Activated naive CD4-positive, alpha-beta T cell treated with anti-CD3 and anti-CD28 coated beads, Interleukin-2, amount 10 ng/mL, durations not matched to agents 7 days and 5 days (primary cell): ENCODE results near the gene INTS14.
A peak's percentile ranks its signal among the peaks of the same experiment; 100 is the strongest.

Experiments used
- CTCF ChIA-PET: fragments of 350-600 bp; sonication (Branson Sonifier 250); formaldehyde crosslinking; loops from one replicate; lab custom pipeline; 2021; ENCODE audit warnings: antibody characterized with exemption; lab: Charles Lee
- DNase-seq: peaks from one replicate; pipeline ENCODE4 v3.0.0-alpha.2; 2020
- H3K27ac Mint-ChIP-seq: one replicate; pipeline ENCODE4 v1.8.0; 2021; ENCODE audit warnings: mild to moderate bottlenecking, moderate library complexity, mixed read lengths
- H3K27me3 Mint-ChIP-seq: one replicate; pipeline ENCODE4 v1.8.0; 2021; ENCODE audit warnings: mild to moderate bottlenecking, mixed read lengths
- H3K36me3 Mint-ChIP-seq: one replicate; pipeline ENCODE4 v1.8.0; 2021; ENCODE audit warnings: mixed read lengths
- H3K4me1 Mint-ChIP-seq: one replicate; pipeline ENCODE4 v1.8.0; 2021; ENCODE audit warnings: mixed read lengths
- H3K4me3 Mint-ChIP-seq: one replicate; pipeline ENCODE4 v1.8.0; 2021; ENCODE audit warnings: mild to moderate bottlenecking, moderate library complexity, mixed read lengths
- H3K9me3 Mint-ChIP-seq: one replicate; pipeline ENCODE4 v1.8.0; 2021; ENCODE audit warnings: mixed read lengths

The INTS14 gene

DNA sequence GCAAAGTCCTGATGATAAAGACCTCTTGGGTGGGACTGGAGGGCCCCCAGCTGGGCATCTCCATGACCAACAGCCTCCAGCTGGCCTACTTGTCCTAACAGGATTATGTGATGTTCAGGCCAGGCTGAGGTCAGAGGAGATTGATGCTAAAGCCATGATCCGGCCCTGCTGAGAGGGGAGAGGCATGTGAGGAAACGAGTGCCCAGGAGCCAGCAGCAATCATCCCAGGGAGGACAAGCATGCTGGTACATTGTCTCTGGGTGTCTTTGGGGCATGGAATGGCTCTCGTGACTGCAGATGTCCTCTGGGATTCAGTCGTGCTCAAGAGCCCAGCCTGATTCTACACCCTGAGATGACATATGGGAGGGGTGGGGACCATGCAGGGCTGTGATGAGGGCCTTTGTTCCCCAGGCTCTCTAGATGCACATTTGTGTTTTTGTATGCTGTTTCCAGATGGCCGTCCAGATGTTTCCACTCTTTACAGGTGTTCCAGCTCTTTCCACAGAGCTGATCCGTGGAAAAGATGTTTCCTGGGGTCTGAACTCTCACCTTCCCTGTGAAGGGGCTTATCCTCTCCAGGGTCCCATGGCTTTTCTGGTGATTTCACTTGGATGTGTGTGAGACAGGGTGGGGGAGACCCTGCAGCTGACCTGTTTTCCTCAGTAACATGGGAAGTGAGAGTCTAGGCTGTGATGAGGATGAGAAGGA, 31.0 kb upstream of the INTS14 start:
- Mint-ChIP-seq H3K4me1 (peaks cover 9% of the 10 kb centered on the region), H3K27me3 (peaks cover 6% of the 10 kb centered on the region), H3K9me3 (no peaks in the 10 kb centered on the region), H3K4me3 (no peak overlapping the region), H3K27ac (no peak overlapping the region), H3K36me3 (no peaks in the 10 kb centered on the region)
- DNase-seq = no peak
- CTCF ChIA-PET = interaction anchor here (1.0 to 8.8 kb wide), 3 partner anchors 194 to 216 kb away, joined by 4 to 82 read pairs (median 5); no protein-coding TSS in a partner anchor

DNA sequence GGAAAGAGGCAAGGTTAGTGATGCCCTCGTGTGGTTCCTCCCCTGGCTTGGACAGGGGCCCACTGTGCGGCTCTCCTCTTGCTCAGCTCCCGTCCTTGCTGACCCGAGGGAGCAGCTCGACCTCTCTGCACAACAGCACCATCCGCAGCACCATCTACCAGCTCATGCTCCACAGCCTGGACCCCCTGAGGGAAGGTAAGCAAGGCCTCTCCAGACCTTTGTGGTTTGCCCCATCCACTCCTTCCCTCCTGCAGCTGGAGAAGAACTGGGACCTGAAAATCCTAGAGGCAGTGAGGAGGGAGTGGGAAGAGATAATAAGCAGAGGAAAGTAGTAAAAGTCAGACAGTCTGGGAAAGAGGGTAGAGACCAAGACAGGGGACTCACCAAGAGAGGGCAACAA, 28.6 kb upstream of the INTS14 start:
- Mint-ChIP-seq H3K4me3 (no peak overlapping the region), H3K4me1 (peaks cover 9% of the 10 kb centered on the region), H3K27ac (no peak overlapping the region), H3K9me3 (no peaks in the 10 kb centered on the region), H3K36me3 (no peaks in the 10 kb centered on the region), H3K27me3 (peaks cover 6% of the 10 kb centered on the region)
- no peak for DNase-seq
- CTCF ChIA-PET = interaction anchor here (0.7 to 8.8 kb wide), 14 partner anchors 10 to 553 kb away, joined by 3 to 82 read pairs (median 4); no protein-coding TSS in a partner anchor

DNA sequence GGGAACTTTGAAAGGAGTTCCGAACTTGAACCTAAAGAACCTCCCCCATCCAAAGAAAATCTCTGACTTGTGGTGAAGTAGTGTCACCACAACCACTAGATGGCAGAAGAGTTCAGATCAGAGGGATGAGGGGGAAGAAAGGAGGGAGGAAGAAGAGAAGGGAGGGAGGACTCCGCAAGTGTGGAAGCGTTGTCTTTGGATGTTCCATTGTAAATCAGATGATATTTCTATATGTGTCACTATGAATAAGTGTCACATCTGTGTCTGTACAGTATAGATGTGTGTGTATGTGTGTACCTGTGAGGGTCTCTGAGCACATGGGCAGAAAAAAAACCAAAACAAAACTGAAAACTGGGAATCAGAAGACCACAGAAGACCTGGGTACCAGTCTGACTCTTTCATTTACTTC, 27.8 kb upstream of the INTS14 start:
- H3K27me3 Mint-ChIP-seq = peaks cover 6% of the 10 kb centered on the region
- H3K36me3 Mint-ChIP-seq = no peaks in the 10 kb centered on the region
- no peak overlapping the region for H3K27ac Mint-ChIP-seq
- H3K4me1 Mint-ChIP-seq = peaks cover 9% of the 10 kb centered on the region
- H3K9me3 Mint-ChIP-seq = no peaks in the 10 kb centered on the region
- no peak overlapping the region for H3K4me3 Mint-ChIP-seq
- DNase-seq = peak; percentile 52
- CTCF ChIA-PET = interaction anchor here (0.6 to 8.8 kb wide), 17 partner anchors 10 to 683 kb away, joined by 3 to 82 read pairs (median 4); no protein-coding TSS in a partner anchor

DNA sequence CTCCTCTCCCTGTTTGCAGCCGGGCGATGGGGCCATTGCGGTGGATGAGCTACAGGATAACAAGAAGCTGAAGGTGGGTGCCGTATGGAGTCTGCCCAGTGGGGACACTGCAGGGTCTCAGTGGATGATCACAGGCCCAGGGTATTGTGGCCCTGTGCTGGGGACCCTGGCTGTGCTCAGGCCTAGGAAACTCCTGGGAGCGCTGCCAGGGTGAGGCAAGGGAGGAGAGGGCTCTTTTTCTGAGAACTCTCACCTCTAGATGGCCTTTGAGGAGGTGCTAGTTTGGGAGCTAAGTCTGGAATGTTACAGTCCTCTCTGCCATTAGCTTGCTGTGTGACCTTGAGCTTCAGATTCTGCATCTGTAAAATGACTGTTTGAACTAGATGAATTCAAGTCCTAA, 27.2 kb upstream of the INTS14 start:
- no peak for DNase-seq
- H3K4me3 Mint-ChIP-seq = no peak overlapping the region
- H3K27ac Mint-ChIP-seq = no peak overlapping the region
- peaks cover 6% of the 10 kb centered on the region for H3K27me3 Mint-ChIP-seq
- H3K9me3 Mint-ChIP-seq = no peaks in the 10 kb centered on the region
- H3K36me3 Mint-ChIP-seq = no peaks in the 10 kb centered on the region
- peaks cover 9% of the 10 kb centered on the region for H3K4me1 Mint-ChIP-seq
- CTCF ChIA-PET = interaction anchor here (0.6 to 8.8 kb wide), 13 partner anchors 20 to 684 kb away, joined by 3 to 82 read pairs (median 4); no protein-coding TSS in a partner anchor

DNA sequence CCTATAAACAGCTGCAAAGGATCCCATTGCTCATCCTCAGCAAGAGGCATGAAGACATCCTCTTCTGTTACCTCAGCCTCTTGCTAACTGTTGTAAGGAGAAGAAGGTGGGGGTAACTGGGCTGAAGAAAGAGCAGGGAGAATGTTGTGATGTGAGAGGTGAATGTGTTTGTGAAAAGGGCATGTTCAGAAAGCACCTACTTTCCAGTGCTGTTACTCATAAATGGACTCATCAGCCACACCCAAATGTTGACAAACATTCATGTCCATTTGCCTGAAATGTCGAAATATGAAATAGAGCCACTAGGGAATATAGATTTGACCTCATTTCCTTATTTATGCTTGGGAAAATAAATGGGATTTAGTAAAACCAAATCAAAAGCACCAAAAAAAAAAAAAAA, 23.4 kb upstream of the INTS14 start:
- no peak for DNase-seq
- H3K4me3 Mint-ChIP-seq = no peak overlapping the region
- no peaks in the 10 kb centered on the region for H3K9me3 Mint-ChIP-seq
- H3K27me3 Mint-ChIP-seq = peaks cover 6% of the 10 kb centered on the region
- peaks cover 21% of the 10 kb centered on the region for H3K4me1 Mint-ChIP-seq
- CTCF ChIA-PET = no interaction called here
- H3K27ac Mint-ChIP-seq = no peak overlapping the region
- no peaks in the 10 kb centered on the region for H3K36me3 Mint-ChIP-seq

DNA sequence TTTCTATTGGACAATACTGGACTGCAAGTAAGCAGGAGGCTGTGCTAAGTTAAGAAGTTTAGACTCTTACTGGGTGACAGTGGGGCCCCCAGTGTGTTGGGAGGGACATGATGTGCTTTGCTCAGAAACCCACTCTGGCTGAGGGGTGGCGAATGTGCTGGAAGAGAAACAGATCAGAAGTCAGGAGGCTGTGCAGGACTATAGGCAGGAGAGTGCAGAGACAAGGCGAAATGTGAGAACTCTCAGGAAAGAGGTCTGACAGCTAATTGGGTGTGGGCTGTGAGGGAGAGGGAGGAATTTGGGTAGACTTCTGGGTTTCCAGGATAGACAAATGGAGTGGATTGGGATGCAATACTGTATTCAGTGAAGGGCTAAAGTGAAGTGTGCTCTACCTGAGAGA, 22.8 kb upstream of the INTS14 start:
- H3K36me3 Mint-ChIP-seq = no peaks in the 10 kb centered on the region
- CTCF ChIA-PET = no interaction called here
- H3K9me3 Mint-ChIP-seq = no peaks in the 10 kb centered on the region
- no peak overlapping the region for H3K27ac Mint-ChIP-seq
- H3K4me1 Mint-ChIP-seq = peaks cover 18% of the 10 kb centered on the region
- no peak overlapping the region for H3K4me3 Mint-ChIP-seq
- no peak for DNase-seq
- H3K27me3 Mint-ChIP-seq = peaks cover 6% of the 10 kb centered on the region

DNA sequence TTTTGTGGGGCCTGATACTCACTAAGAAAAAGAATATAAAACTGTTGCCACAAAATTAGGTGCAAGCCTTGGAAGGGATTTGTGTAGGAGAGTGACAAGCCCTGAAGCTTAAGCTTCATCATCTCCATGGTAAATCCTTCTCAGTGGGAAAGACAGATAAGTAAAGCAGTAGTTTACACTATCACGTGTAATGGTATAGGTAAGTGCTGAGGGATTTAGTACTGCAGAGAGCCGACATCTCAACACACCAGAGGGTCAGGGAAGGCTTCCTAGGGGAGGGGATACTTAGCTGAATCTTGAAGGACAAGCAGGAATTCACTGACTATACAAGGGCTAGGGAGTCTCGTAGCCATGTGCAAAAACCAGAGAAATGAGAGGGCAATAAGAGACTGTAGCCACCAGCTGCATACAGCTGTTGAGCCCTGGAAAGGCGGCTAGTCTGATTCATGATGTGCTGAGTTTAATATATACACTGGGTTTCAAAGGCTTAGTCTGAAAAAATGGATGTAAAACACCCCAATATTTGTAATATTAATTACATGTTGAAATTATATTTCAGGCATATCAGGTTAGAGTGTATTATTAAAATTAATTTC, 21.9 kb upstream of the INTS14 start:
- H3K4me3 Mint-ChIP-seq = no peak overlapping the region
- H3K4me1 Mint-ChIP-seq = peaks cover 12% of the 10 kb centered on the region
- peaks cover 5% of the 10 kb centered on the region for H3K27me3 Mint-ChIP-seq
- H3K36me3 Mint-ChIP-seq = no peaks in the 10 kb centered on the region
- no peak overlapping the region for H3K27ac Mint-ChIP-seq
- no peaks in the 10 kb centered on the region for H3K9me3 Mint-ChIP-seq
- DNase-seq = no peak
- CTCF ChIA-PET = interaction anchor here (1.9 kb wide), 1 partner anchor 21 kb away, joined by 5 read pairs; the partner anchor contains the start of gene INTS14

DNA sequence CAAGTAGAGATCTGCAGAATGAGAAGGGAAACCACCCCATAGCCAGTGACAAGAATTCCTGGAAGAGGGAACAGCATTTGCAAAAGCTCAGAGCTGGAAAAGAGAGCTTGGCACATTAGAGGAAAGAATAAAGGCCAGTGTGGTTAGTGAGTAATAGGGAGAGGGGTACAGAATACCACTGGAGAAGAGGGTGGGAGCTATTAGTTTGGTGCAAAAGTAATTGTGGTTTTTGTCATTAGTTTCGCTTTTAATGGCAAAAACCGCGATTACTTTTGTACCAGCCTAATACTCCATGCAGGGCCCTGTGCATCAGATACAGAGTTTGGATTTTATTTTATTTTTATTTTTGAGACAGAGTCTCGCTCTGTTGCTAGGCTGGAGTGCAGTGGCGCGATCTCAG, 20.6 kb upstream of the INTS14 start:
- DNase-seq = no peak
- Mint-ChIP-seq H3K4me1 (peaks cover 12% of the 10 kb centered on the region), H3K27me3 (no peaks in the 10 kb centered on the region), H3K9me3 (no peaks in the 10 kb centered on the region), H3K4me3 (no peak overlapping the region), H3K27ac (no peak overlapping the region), H3K36me3 (no peaks in the 10 kb centered on the region)
- CTCF ChIA-PET = interaction anchor here (1.4 to 1.9 kb wide), 2 partner anchors 20 to 231 kb away, joined by 3 to 5 read pairs; partner anchors contain the start of gene INTS14

DNA sequence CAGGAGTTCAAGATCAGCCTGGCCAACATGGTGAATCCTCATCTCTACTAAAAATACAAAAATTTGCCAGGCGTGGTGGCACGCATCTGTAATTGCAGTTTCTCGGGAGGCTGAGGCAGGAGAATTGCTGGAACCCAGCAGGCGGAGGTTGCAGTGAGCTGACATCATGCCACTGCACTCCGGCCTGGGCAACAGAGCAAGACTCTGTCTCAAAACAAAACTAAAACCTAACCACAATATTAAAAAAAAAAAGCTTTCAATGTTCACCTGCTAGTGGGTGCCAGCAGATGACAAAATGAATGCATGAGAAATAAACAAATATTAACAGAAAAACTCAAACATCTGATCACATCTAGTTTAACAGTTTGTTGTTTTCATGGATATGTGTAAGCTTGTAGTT, 19.8 kb upstream of the INTS14 start:
- Mint-ChIP-seq H3K9me3 (no peaks in the 10 kb centered on the region), H3K36me3 (no peaks in the 10 kb centered on the region), H3K4me1 (peaks cover 12% of the 10 kb centered on the region), H3K4me3 (no peak overlapping the region), H3K27ac (no peak overlapping the region), H3K27me3 (no peaks in the 10 kb centered on the region)
- CTCF ChIA-PET = interaction anchor here (1.9 kb wide), 1 partner anchor 19 kb away, joined by 5 read pairs; the partner anchor contains the start of gene INTS14
- no peak for DNase-seq

DNA sequence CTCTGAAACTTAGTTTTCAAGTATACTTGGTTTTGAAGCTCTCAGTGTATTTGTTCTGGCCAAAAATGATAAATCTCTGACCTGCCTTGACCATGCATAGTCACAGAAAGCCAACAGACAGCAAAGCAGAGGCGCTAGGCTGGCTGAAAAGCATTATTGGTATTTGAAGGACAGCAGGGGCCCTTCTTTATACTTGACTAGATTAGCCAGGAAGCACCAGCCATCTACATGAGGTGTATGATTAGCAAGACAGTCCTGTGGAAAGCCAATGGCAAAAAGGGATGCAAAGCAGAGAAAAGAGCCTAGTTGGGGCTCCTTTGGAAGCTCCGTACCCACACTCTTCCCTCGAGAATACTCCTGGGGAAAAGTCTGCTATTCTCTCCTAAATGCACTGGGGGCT, 18.6 kb upstream of the INTS14 start:
- CTCF ChIA-PET = interaction anchor here (0.7 to 1.6 kb wide), 2 partner anchors 10 to 228 kb away, joined by 3 to 6 read pairs; no protein-coding TSS in a partner anchor

DNA sequence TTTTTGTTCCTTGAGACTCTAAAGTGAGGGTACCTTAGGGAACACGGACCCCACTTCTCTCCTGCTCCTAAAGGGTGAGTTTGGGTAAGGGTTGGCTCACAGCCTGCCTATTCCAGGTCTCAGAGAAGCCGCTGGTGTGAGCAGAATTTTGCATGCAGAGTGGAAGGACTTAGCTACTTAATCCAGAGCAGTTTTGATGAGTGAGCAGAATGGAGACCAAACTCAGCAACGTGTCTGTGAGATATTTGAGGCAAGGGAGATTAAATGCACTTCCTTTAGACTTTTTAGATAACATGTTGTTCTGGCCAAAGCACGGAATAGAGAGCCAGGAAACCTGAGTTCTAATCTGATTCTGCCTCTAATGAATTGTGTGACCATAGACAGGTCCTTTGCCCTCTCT, 15.9 kb upstream of the INTS14 start:
- H3K27ac Mint-ChIP-seq = no peak overlapping the region
- no peaks in the 10 kb centered on the region for H3K27me3 Mint-ChIP-seq
- no peaks in the 10 kb centered on the region for H3K9me3 Mint-ChIP-seq
- H3K36me3 Mint-ChIP-seq = no peaks in the 10 kb centered on the region
- no peak for DNase-seq
- H3K4me1 Mint-ChIP-seq = peaks cover 12% of the 10 kb centered on the region
- no peak overlapping the region for H3K4me3 Mint-ChIP-seq
- CTCF ChIA-PET = no interaction called here

More for the DNA sequence above, 18.6 kb upstream of the INTS14 start:
- H3K4me3 Mint-ChIP-seq = no peak overlapping the region
- H3K4me1 Mint-ChIP-seq = peaks cover 12% of the 10 kb centered on the region
- no peak overlapping the region for H3K27ac Mint-ChIP-seq
- DNase-seq = no peak
- no peaks in the 10 kb centered on the region for H3K9me3 Mint-ChIP-seq
- H3K27me3 Mint-ChIP-seq = no peaks in the 10 kb centered on the region
- no peaks in the 10 kb centered on the region for H3K36me3 Mint-ChIP-seq

DNA sequence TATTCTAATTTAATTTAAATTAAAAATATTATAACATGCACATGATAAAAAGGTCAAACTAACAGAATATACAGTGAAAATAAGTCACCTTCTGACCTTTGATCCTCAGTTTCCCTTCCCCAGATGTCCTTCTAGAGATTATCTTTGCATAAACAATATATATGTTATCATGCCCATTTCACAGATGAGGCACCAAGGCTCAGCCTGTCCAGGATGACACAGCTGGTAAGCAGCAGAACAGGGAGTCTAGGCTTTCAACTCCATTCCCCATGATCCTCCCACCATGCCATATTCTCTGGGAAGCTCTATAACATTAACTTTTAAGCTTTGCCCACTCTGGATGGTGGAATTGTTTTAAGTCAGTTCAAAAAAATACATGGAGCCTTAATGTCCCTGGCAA, 12.2 kb upstream of the INTS14 start:
- Mint-ChIP-seq H3K36me3 (no peaks in the 10 kb centered on the region), H3K9me3 (no peaks in the 10 kb centered on the region), H3K27ac (no peak overlapping the region), H3K4me3 (no peak overlapping the region), H3K27me3 (no peaks in the 10 kb centered on the region), H3K4me1 (no peaks in the 10 kb centered on the region)
- no peak for DNase-seq
- CTCF ChIA-PET = interaction anchor here (1.0 kb wide), 1 partner anchor 12 kb away, joined by 3 read pairs; the partner anchor contains the start of gene INTS14

DNA sequence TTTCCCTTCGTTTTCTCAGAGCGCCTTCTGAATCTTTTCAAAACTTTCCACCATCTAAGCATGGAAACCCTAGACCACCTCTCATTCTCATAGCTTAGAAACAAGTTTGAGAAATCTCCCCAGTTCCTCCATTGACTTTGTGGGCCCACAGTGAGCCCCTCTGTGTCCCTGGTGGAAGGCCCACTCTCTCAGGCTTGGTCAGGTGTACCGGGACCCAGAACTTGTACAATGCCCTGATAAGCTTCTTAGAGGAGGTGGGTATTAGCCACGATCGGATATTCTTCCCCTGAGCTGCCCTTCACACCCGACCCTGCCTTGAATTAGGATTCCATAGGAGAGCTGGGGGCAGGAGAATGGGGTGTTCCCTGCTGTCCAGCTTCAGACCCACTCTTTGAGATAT, 10.7 kb upstream of the INTS14 start, which contains the start of gene SLC24A1:
SLC24A1 (plus strand) TSS at position 301 of the 400 bp plus-strand sequence. CDS start 2,143 bp downstream, outside the sequence.
- H3K27me3 Mint-ChIP-seq = no peaks in the 10 kb centered on the region
- no peaks in the 10 kb centered on the region for H3K4me1 Mint-ChIP-seq
- CTCF ChIA-PET = interaction anchor here (0.6 to 1.4 kb wide), 2 partner anchors 15 to 234 kb away, joined by 3 to 5 read pairs; no protein-coding TSS in a partner anchor
- H3K4me3 Mint-ChIP-seq = no peak within 1 kb of the TSS
- no peak for DNase-seq
- H3K9me3 Mint-ChIP-seq = no peaks in the 10 kb centered on the region
- H3K36me3 Mint-ChIP-seq = no peaks in the 10 kb centered on the region
- H3K27ac Mint-ChIP-seq = no peak within 1 kb of the TSS

DNA sequence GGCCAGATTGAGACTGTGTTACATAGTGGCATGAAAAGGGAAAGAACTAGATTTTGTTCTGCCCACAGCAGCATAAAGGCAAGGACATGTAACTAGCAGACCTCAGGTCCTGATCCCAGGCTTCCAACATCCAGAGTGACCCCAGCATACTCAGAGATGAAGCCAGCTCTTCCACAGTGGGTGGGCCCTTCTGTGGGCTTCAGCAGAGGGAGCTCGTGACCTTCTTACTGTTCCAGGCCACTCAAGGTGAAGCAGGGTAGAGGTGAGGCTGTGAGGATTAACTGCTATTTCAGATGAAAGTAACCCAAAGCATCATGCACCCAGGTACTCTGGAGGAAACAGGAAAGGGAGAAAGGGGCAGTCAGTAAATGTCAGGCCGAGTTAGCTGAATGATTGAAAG, 9.9 kb upstream of the INTS14 start:
- H3K36me3 Mint-ChIP-seq = peaks cover 2% of the 10 kb centered on the region
- DNase-seq = no peak
- no peaks in the 10 kb centered on the region for H3K9me3 Mint-ChIP-seq
- CTCF ChIA-PET = interaction anchor here (1.4 kb wide), 1 partner anchor 16 kb away, joined by 5 read pairs; no protein-coding TSS in a partner anchor
- H3K27ac Mint-ChIP-seq = no peak overlapping the region
- no peaks in the 10 kb centered on the region for H3K27me3 Mint-ChIP-seq
- no peaks in the 10 kb centered on the region for H3K4me1 Mint-ChIP-seq
- no peak overlapping the region for H3K4me3 Mint-ChIP-seq
